ENCODE data around the gene ACSL4.

DNA sequence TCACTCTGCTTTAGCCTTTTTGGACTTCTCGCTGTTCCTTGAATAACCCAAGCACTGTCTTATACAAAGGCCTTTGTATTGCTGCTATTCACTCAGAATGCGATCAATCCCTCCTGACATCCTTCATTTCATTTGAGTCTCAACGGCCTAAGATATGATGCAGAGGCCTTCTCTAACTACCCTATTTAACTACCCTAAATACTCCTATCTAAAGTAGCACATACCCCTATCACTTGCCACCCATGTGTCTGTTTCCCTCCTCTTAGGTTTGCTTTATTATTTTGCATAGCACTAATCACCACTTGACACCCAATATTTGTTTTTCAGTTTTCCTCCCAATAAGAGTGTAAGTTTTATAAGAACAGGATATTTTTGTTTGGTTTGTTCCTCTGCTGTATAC is 42.3 kb upstream of the ACSL4 start:
- TF ChIP-seq, protein P1, sequence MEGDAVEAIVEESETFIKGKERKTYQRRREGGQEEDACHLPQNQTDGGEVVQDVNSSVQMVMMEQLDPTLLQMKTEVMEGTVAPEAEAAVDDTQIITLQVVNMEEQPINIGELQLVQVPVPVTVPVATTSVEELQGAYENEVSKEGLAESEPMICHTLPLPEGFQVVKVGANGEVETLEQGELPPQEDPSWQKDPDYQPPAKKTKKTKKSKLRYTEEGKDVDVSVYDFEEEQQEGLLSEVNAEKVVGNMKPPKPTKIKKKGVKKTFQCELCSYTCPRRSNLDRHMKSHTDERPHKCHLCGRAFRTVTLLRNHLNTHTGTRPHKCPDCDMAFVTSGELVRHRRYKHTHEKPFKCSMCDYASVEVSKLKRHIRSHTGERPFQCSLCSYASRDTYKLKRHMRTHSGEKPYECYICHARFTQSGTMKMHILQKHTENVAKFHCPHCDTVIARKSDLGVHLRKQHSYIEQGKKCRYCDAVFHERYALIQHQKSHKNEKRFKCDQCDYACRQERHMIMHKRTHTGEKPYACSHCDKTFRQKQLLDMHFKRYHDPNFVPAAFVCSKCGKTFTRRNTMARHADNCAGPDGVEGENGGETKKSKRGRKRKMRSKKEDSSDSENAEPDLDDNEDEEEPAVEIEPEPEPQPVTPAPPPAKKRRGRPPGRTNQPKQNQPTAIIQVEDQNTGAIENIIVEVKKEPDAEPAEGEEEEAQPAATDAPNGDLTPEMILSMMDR (IDR thresholded peaks at IDR 0.05) = no peak
- no peak for TF ChIP-seq POLR2A (IDR thresholded peaks at IDR 0.05)
